A549 treated with dexamethasone at 1 μM for 4 hours (cell line): ENCODE results near the gene PJA1. TPM values are rescaled to one million over a fixed set of nuclear protein-coding genes. Genes with fewer than 3 reads are reported as not detected.

Experiments
- total RNA-seq: library from RNA; stranded (reverse); fragments of 200-300 nt; extraction: Qiagen RNA extraction; gene quantifications from 5 replicates; pipeline ENCODE4 v1.2.3, GENCODE V29; 2022

PJA1 gene, protein sequence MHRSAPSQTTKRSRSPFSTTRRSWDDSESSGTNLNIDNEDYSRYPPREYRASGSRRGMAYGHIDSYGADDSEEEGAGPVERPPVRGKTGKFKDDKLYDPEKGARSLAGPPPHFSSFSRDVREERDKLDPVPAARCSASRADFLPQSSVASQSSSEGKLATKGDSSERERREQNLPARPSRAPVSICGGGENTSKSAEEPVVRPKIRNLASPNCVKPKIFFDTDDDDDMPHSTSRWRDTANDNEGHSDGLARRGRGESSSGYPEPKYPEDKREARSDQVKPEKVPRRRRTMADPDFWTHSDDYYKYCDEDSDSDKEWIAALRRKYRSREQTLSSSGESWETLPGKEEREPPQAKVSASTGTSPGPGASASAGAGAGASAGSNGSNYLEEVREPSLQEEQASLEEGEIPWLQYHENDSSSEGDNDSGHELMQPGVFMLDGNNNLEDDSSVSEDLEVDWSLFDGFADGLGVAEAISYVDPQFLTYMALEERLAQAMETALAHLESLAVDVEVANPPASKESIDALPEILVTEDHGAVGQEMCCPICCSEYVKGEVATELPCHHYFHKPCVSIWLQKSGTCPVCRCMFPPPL
- 12.7 to 15.1 TPM (median 13.4 TPM) in 5 replicates for total RNA-seq

DNA sequence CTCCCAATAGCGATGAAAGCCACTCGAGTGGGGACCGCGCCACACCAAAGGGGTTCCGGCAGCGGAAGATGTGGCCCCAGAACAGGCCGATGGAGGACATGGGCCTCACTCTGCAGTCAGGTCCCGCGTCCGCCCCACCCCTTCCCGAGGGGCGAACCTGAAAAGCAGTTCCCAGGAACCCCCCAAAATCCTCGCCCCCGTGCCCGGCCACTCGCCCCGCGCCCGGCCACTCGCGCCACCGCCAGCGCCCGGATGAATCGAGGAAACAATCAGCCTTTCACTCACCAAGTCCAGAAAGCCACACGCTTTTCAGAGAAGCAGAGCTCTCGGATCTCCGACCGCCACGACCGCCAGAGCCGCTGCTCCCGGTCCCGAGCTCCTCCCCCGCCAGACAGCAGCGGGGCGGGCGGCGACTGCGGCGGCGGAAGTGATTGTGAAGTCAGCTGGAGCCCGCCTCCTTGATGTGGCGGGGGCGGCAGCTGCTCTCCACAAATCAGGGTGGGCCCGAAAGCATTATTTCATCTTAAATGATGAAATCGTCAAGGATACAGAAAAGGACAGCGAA lies at the start of gene PJA1:
PJA1 (minus strand) TSS at position 367 of the 565 bp plus-strand sequence. CDS start 2,380 bp downstream, outside the sequence.

